NB4 (cell line): ENCODE results near the gene RGPD4.

Experiments
- MAX ChIP-seq: IDR thresholded peaks from 2 replicates; pipeline ENCODE4 v1.6.1; 2011; ENCODE audit warnings: low read depth, low read length
- POLR2A ChIP-seq: IDR thresholded peaks from 2 replicates; pipeline ENCODE4 v1.6.1; 2011; ENCODE audit warnings: mild to moderate bottlenecking; ENCODE audit not compliant: insufficient read length; ENCODE audit errors: extremely low read depth
- TF ChIP-seq, protein P1 (sequence below): IDR thresholded peaks from one replicate; pipeline ENCODE4 v1.5.1; 2012; ENCODE audit warnings: low read depth, low read length

DNA sequence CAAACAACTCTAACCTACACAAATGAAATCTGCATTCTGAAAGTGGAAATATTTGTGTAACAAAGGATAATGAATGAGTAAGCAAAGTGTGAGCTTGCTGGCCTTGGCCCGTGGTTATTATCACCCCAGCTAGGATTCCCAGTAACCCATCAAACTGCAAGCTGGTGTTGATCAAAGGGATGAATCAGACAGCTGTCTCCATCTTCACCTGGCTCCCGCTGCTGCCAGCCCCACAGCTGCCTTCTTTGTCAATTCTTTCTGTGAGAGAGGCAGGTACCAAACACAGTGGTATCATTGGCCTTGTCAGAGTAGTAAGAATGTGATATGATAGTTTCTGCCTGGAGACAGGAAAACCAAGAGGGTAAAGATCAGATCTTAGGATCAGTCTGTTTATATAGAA lies 25.2 kb upstream of the RGPD4 start:
- TF ChIP-seq, protein P1, sequence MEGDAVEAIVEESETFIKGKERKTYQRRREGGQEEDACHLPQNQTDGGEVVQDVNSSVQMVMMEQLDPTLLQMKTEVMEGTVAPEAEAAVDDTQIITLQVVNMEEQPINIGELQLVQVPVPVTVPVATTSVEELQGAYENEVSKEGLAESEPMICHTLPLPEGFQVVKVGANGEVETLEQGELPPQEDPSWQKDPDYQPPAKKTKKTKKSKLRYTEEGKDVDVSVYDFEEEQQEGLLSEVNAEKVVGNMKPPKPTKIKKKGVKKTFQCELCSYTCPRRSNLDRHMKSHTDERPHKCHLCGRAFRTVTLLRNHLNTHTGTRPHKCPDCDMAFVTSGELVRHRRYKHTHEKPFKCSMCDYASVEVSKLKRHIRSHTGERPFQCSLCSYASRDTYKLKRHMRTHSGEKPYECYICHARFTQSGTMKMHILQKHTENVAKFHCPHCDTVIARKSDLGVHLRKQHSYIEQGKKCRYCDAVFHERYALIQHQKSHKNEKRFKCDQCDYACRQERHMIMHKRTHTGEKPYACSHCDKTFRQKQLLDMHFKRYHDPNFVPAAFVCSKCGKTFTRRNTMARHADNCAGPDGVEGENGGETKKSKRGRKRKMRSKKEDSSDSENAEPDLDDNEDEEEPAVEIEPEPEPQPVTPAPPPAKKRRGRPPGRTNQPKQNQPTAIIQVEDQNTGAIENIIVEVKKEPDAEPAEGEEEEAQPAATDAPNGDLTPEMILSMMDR: no peak
- TF ChIP-seq MAX: no peak
- no peak for TF ChIP-seq POLR2A
